Caco-2 (cell line): ENCODE measurements around the gene CTNNA2. TPM values are rescaled to one million over a fixed set of nuclear protein-coding genes. Genes with fewer than 3 reads are reported as not detected.
"Not testable (repeated sequence)": the region's sequence is repeated elsewhere in the genome, so short reads cannot be mapped to it uniquely, and the experiment has no call there.

Source experiments
- BruUV-seq: library from RNA; stranded (reverse); fragments of 400-500 nt; replicated peaks from 2 replicates; lab custom pipeline; 2021; lab: Mats Ljungman, UMichigan
- CTCF ChIA-PET: fragments of 300-600 bp; sonication (Branson Sonifier 250); formaldehyde crosslinking; loops from one replicate; lab custom pipeline; 2022; ENCODE audit warnings: antibody characterized with exemption; lab: Charles Lee
- POLR2A ChIA-PET: fragments of 300-600 bp; sonication (Branson Sonifier 250); formaldehyde crosslinking; loops from one replicate; lab custom pipeline; 2022; ENCODE audit warnings: antibody characterized with exemption; lab: Charles Lee
- DNase-seq, 2 experiments: peaks; one replicate each; pipeline versions ENCODE4 v3.0.0 to v3.0.0-alpha.2; 2020 to 2022
- H3K27me3 ChIP-seq: replicated peaks from 2 replicates; pipeline ENCODE4 v1.6.0; 2011; ENCODE audit warnings: low read length; ENCODE audit not compliant: control insufficient read depth, insufficient read depth
- H3K36me3 ChIP-seq: 2 replicates; pipeline ENCODE4 v1.5.1; 2011; ENCODE audit warnings: low read length; ENCODE audit not compliant: control insufficient read depth, insufficient read depth
- H3K4me1 ChIP-seq: fragments of 250-450 bp; sonication (Bioruptor Pico); 2 replicates; pipeline ENCODE4 v1.5.1; 2020; ENCODE audit warnings: mild to moderate bottlenecking
- H3K4me3 ChIP-seq: 2 replicates; pipeline ENCODE4 v1.5.1; 2011; ENCODE audit warnings: low read depth, mild to moderate bottlenecking, control low read depth, low read length
- H3K9me3 ChIP-seq: fragments of 250-450 bp; sonication (Bioruptor Pico); 2 replicates; pipeline ENCODE4 v1.5.1; 2020; ENCODE audit warnings: mild to moderate bottlenecking, moderate library complexity
- H3K27ac Mint-ChIP-seq: one replicate; pipeline ENCODE4 v1.8.0; 2022; ENCODE audit warnings: mixed read lengths; ENCODE audit not compliant: unreplicated experiment
- H3K27me3 Mint-ChIP-seq: one replicate; pipeline ENCODE4 v1.8.0; 2022; ENCODE audit warnings: mixed read lengths; ENCODE audit not compliant: insufficient read depth, unreplicated experiment
- H3K36me3 Mint-ChIP-seq: one replicate; pipeline ENCODE4 v1.8.0; 2022; ENCODE audit warnings: mild to moderate bottlenecking, mixed read lengths; ENCODE audit not compliant: insufficient read depth, unreplicated experiment
- H3K4me1 Mint-ChIP-seq: one replicate; pipeline ENCODE4 v1.8.0; 2022; ENCODE audit warnings: low read depth, mixed read lengths; ENCODE audit not compliant: unreplicated experiment
- H3K4me3 Mint-ChIP-seq: one replicate; pipeline ENCODE4 v1.8.0; 2022; ENCODE audit warnings: mild to moderate bottlenecking, moderate library complexity, mixed read lengths; ENCODE audit not compliant: unreplicated experiment
- H3K9me3 Mint-ChIP-seq: one replicate; pipeline ENCODE4 v1.8.0; 2022; ENCODE audit warnings: mixed read lengths; ENCODE audit not compliant: unreplicated experiment
- CTCF ChIP-seq, 2 experiments: fragments of 200-600 bp in 1 of 2; IDR thresholded peaks; 1 replicate in 1 of 2; 2 replicates in 1 of 2; pipeline versions ENCODE4 v1.5.1 to v1.8.0; 2011 to 2022; ENCODE audit warnings: antibody characterized with exemption in 1 of 2, control low read depth in 1 of 2, inconsistent platforms in 1 of 2, low read depth in 1 of 2, low read length in 1 of 2, mild to moderate bottlenecking in 1 of 2, moderate library complexity in 1 of 2; ENCODE audit not compliant: insufficient read depth in 1 of 2, severe bottlenecking in 1 of 2, unreplicated experiment in 1 of 2
- intact Hi-C: fragments of 100-400 bp; cut with micrococcal nuclease; formaldehyde crosslinking; loops from one replicate; pipeline ENCODE4 v1.10.0; 2022; ENCODE audit not compliant: unreplicated experiment
- total RNA-seq: library from RNA; stranded (reverse); gene quantifications from 2 replicates; pipeline ENCODE4 v1.2.3, GENCODE V29; 2022

The CTNNA2 gene
- total RNA-seq, 1 experiment from 2014 or later: not detected

- H3K27ac Mint-ChIP-seq: no peak overlapping the region
- no peak for TF ChIP-seq CTCF (IDR thresholded peaks at IDR 0.05; ENCODE audit: insufficient read depth in 1 of 2, low read depth in 1 of 2, low read length in 1 of 2, severe bottlenecking in 1 of 2, unreplicated experiment in 1 of 2)
- H3K9me3 Mint-ChIP-seq: no peaks in the 10 kb centered on the region
- ChIA-PET POLR2A (no interaction called here), CTCF (no interaction called here)
- no peaks in the 10 kb centered on the region for H3K36me3 Mint-ChIP-seq
- Histone ChIP-seq H3K36me3 (no peaks in the 10 kb centered on the region), H3K4me3 (no peak overlapping the region), H3K27me3 (no peaks in the 10 kb centered on the region), H3K9me3 (no peaks in the 10 kb centered on the region), H3K4me1 (0 out of 2 replicates have a peak, but pooled peaks cover 8% of the 10 kb centered on the region)
- no peak for DNase-seq
- no TSS peak for BruUV-seq
- H3K4me3 Mint-ChIP-seq: no peak overlapping the region
- intact Hi-C loops: no loop called here
- H3K4me1 Mint-ChIP-seq: no peaks in the 10 kb centered on the region
- H3K27me3 Mint-ChIP-seq: peaks cover 6% of the 10 kb centered on the region
Observed at GRCh38 chr2:80030135-80030534, 517.3 kb downstream of the CTNNA2 start.

GRCh38 chr2:80032684-80033083 is 519.8 kb downstream of the CTNNA2 start:
- H3K27me3 ChIP-seq, H3K36me3 ChIP-seq, H3K27me3 Mint-ChIP-seq, H3K4me1 Mint-ChIP-seq, POLR2A ChIA-PET, H3K4me3 ChIP-seq, H3K36me3 Mint-ChIP-seq, BruUV-seq, H3K27ac Mint-ChIP-seq, H3K4me1 ChIP-seq, H3K4me3 Mint-ChIP-seq, DNase-seq, intact Hi-C loops, H3K9me3 ChIP-seq, H3K9me3 Mint-ChIP-seq: not testable (repeated sequence)
- CTCF ChIA-PET: interaction anchor here (0.7 kb wide), 1 partner anchor 466 kb away, joined by 3 read pairs; no protein-coding TSS in a partner anchor

DNA sequence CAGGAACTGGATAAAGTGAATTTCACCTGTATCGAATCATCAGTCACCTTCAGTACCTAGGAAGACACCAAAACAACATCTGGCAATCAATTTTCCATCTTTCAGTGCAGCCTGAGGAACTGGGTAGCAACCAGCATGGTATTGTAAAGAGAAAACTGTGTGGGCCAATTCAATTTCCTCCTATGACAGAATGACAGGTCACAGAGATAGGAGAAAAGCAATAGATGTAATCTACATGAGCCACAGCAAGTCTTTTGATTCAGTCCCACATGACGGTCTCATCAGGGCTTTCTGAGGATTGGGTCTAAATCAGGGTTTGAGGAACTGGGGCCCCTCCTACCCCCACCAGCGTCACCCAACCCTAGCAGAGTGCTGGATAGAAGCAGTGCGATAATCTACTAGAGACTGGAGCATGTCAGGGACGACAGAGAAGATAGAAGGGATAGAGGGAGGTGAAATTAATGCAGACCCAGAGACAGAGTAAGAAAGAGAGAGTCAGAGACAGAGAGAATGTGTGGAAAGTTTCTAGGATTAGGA is 523.0 kb downstream of the CTNNA2 start:
- Histone ChIP-seq H3K27me3 (no peaks in the 10 kb centered on the region), H3K9me3 (no peaks in the 10 kb centered on the region), H3K4me1 (no peaks in the 10 kb centered on the region), H3K4me3 (no peak overlapping the region), H3K36me3 (no peaks in the 10 kb centered on the region)
- TF ChIP-seq CTCF (IDR thresholded peaks at IDR 0.05; ENCODE audit: insufficient read depth in 1 of 2, low read depth in 1 of 2, low read length in 1 of 2, severe bottlenecking in 1 of 2, unreplicated experiment in 1 of 2): no peak
- Mint-ChIP-seq H3K4me3 (no peak overlapping the region), H3K36me3 (no peaks in the 10 kb centered on the region), H3K9me3 (no peaks in the 10 kb centered on the region), H3K27me3 (peaks cover 10% of the 10 kb centered on the region), H3K27ac (no peak overlapping the region), H3K4me1 (no peaks in the 10 kb centered on the region)
- intact Hi-C loops: no loop called here
- POLR2A ChIA-PET: no interaction called here
- CTCF ChIA-PET: no interaction called here
- DNase-seq: no peak
- no TSS peak for BruUV-seq
